Caco-2 (cell line): Measurements from ENCODE around the gene CPSF3. TPM values are rescaled to one million over a fixed set of nuclear protein-coding genes. Genes with fewer than 3 reads are reported as not detected.

Experiments
- Bru-seq: library from RNA; stranded (reverse); fragments of 400-500 nt; gene quantifications from one replicate; lab custom pipeline; 2021; lab: Mats Ljungman, UMichigan
- BruChase-seq, 2 experiments: library from RNA; stranded (reverse); fragments of 400-500 nt; gene quantifications; one replicate each; lab custom pipeline; 2021; lab: Mats Ljungman, UMichigan
- BruUV-seq: library from RNA; stranded (reverse); fragments of 400-500 nt; replicated peaks from 2 replicates; lab custom pipeline; 2021; lab: Mats Ljungman, UMichigan
- CTCF ChIA-PET: fragments of 300-600 bp; sonication (Branson Sonifier 250); formaldehyde crosslinking; loops from one replicate; lab custom pipeline; 2022; ENCODE audit warnings: antibody characterized with exemption; lab: Charles Lee
- POLR2A ChIA-PET: fragments of 300-600 bp; sonication (Branson Sonifier 250); formaldehyde crosslinking; loops from one replicate; lab custom pipeline; 2022; ENCODE audit warnings: antibody characterized with exemption; lab: Charles Lee
- DNase-seq, 2 experiments: peaks; one replicate each; pipeline versions ENCODE4 v3.0.0 to v3.0.0-alpha.2; 2020 to 2022
- H3K27me3 ChIP-seq: replicated peaks from 2 replicates; pipeline ENCODE4 v1.6.0; 2011; ENCODE audit warnings: low read length; ENCODE audit not compliant: control insufficient read depth, insufficient read depth
- H3K36me3 ChIP-seq: 2 replicates; pipeline ENCODE4 v1.5.1; 2011; ENCODE audit warnings: low read length; ENCODE audit not compliant: control insufficient read depth, insufficient read depth
- H3K4me1 ChIP-seq: fragments of 250-450 bp; sonication (Bioruptor Pico); 2 replicates; pipeline ENCODE4 v1.5.1; 2020; ENCODE audit warnings: mild to moderate bottlenecking
- H3K4me3 ChIP-seq: 2 replicates; pipeline ENCODE4 v1.5.1; 2011; ENCODE audit warnings: low read depth, mild to moderate bottlenecking, control low read depth, low read length
- H3K9me3 ChIP-seq: fragments of 250-450 bp; sonication (Bioruptor Pico); 2 replicates; pipeline ENCODE4 v1.5.1; 2020; ENCODE audit warnings: mild to moderate bottlenecking, moderate library complexity
- H3K27ac Mint-ChIP-seq: one replicate; pipeline ENCODE4 v1.8.0; 2022; ENCODE audit warnings: mixed read lengths; ENCODE audit not compliant: unreplicated experiment
- H3K27me3 Mint-ChIP-seq: one replicate; pipeline ENCODE4 v1.8.0; 2022; ENCODE audit warnings: mixed read lengths; ENCODE audit not compliant: insufficient read depth, unreplicated experiment
- H3K36me3 Mint-ChIP-seq: one replicate; pipeline ENCODE4 v1.8.0; 2022; ENCODE audit warnings: mild to moderate bottlenecking, mixed read lengths; ENCODE audit not compliant: insufficient read depth, unreplicated experiment
- H3K4me1 Mint-ChIP-seq: one replicate; pipeline ENCODE4 v1.8.0; 2022; ENCODE audit warnings: low read depth, mixed read lengths; ENCODE audit not compliant: unreplicated experiment
- H3K4me3 Mint-ChIP-seq: one replicate; pipeline ENCODE4 v1.8.0; 2022; ENCODE audit warnings: mild to moderate bottlenecking, moderate library complexity, mixed read lengths; ENCODE audit not compliant: unreplicated experiment
- H3K9me3 Mint-ChIP-seq: one replicate; pipeline ENCODE4 v1.8.0; 2022; ENCODE audit warnings: mixed read lengths; ENCODE audit not compliant: unreplicated experiment
- intact Hi-C: fragments of 100-400 bp; cut with micrococcal nuclease; formaldehyde crosslinking; loops from one replicate; pipeline ENCODE4 v1.10.0; 2022; ENCODE audit not compliant: unreplicated experiment
- long read RNA-seq: library from polyadenylated mRNA; stranded (forward); transcript quantifications from one replicate; pipeline ENCODE4 v2.0.0, GENCODE V29; 2022
- total RNA-seq: library from RNA; stranded (reverse); gene quantifications from 2 replicates; pipeline ENCODE4 v1.2.3, GENCODE V29; 2022
- TF ChIP-seq, protein P1 (sequence below), 2 experiments: fragments of 200-600 bp in 1 of 2; IDR thresholded peaks; 1 replicate in 1 of 2; 2 replicates in 1 of 2; pipeline versions ENCODE4 v1.5.1 to v1.8.0; 2011 to 2022; ENCODE audit warnings: antibody characterized with exemption in 1 of 2, control low read depth in 1 of 2, inconsistent platforms in 1 of 2, low read depth in 1 of 2, low read length in 1 of 2, mild to moderate bottlenecking in 1 of 2, moderate library complexity in 1 of 2; ENCODE audit not compliant: insufficient read depth in 1 of 2, severe bottlenecking in 1 of 2, unreplicated experiment in 1 of 2

The CPSF3 gene
- total RNA-seq (80.6 and 95.0 TPM in 2 replicates), Bru-seq, nascent RNA (percentile 76 among the genes with signal in this experiment), BruChase-seq, experiment 1, labeled RNA remaining after a 2-hour chase (percentile 75 among the genes with signal in this experiment), BruChase-seq, experiment 2, labeled RNA remaining after a 6-hour chase (percentile 86 among the genes with signal in this experiment)
- long read RNA-seq, transcript CPSF3-201 (18 exons, 2,345 nt) = major isoform, 285 of 308 reads
- long read RNA-seq, partial matches to known transcripts = 7 of 308 reads
- long read RNA-seq, other reads (novel, unspliced or antisense) = 16 of 308 reads

DNA sequence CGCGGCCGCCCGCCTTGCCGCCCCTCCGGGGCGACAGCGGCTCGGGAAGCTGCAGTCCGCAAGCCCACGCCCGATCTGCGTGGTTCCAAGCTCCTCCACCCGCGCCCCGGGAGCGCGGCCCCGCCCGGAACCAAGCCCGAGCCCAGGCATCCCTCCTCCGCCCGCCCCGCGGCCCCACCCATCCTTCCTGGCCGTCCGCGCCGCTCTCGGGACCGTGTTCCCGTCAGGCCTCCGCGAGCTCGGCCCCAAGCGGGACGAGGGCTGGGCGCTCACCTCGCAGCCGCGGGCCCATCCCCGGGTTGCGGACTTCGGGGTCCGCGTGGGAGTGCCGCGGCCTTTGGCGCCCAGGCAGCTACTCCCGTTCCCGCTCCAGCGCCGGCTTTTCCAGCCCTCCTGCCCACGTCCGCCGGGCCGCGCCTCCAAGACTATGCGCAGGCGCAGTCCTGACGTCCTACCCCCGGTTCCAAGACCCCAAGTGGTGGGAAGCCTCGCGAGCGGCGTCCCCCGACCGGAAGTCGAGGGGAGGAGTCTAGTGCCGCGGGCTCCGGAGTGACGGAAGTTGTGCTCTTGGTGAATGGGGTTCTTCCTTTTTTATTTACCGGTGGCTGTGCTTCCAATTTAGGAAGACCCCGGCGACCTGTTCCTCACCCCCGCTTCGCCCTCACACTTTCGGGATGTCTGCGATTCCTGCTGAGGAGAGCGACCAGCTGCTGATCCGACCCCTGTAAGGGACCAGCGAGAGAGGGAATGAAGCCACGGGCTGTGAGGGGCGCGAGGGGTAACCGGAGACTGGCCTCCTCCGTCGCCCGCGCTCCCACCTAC lies at the start of gene CPSF3, which contains the start of gene ITGB1BP1:
TSS of gene CPSF3 (plus strand) at position 555 of the 822 bp plus-strand sequence. CDS start at position 675, 120 bp downstream.
TSS of gene ITGB1BP1 (minus strand) at position 429 of the 822 bp plus-strand sequence. CDS start 4,831 bp downstream, outside the sequence.
- CTCF ChIA-PET = interaction anchor here (0.6 to 1.0 kb wide), 6 partner anchors 42 to 285 kb away, joined by 3 to 5 read pairs (median 3); no protein-coding TSS in a partner anchor
- Histone ChIP-seq H3K4me3 (peak within 1 kb of the TSS; percentile 89), H3K4me1 (peaks cover 9% of the 10 kb centered on the region), H3K27me3 (no peaks in the 10 kb centered on the region), H3K36me3 (no peaks in the 10 kb centered on the region; the same call in 1 of the 2 replicates), H3K9me3 (no peaks in the 10 kb centered on the region)
- peak; percentile 98 to 99 for DNase-seq
- BruUV-seq = no TSS peak
- intact Hi-C loops = loop anchor here (2.0 to 5.0 kb wide), 3 partner anchors 134 to 281 kb away; partner anchors contain the start of genes ADAM17 and ASAP2
- POLR2A ChIA-PET = interaction anchor here (0.6 kb wide), 1 partner anchor 231 kb away, joined by 6 read pairs; no protein-coding TSS in a partner anchor
- Mint-ChIP-seq H3K4me1 (peaks cover 18% of the 10 kb centered on the region), H3K4me3 (no peak within 1 kb of the TSS), H3K36me3 (peaks cover 22% of the 10 kb centered on the region), H3K27me3 (no peaks in the 10 kb centered on the region), H3K9me3 (no peaks in the 10 kb centered on the region), H3K27ac (no peak within 1 kb of the TSS)
- TF ChIP-seq, protein P1, sequence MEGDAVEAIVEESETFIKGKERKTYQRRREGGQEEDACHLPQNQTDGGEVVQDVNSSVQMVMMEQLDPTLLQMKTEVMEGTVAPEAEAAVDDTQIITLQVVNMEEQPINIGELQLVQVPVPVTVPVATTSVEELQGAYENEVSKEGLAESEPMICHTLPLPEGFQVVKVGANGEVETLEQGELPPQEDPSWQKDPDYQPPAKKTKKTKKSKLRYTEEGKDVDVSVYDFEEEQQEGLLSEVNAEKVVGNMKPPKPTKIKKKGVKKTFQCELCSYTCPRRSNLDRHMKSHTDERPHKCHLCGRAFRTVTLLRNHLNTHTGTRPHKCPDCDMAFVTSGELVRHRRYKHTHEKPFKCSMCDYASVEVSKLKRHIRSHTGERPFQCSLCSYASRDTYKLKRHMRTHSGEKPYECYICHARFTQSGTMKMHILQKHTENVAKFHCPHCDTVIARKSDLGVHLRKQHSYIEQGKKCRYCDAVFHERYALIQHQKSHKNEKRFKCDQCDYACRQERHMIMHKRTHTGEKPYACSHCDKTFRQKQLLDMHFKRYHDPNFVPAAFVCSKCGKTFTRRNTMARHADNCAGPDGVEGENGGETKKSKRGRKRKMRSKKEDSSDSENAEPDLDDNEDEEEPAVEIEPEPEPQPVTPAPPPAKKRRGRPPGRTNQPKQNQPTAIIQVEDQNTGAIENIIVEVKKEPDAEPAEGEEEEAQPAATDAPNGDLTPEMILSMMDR (IDR thresholded peaks at IDR 0.05; ENCODE audit: insufficient read depth in 1 of 2, low read depth in 1 of 2, low read length in 1 of 2, severe bottlenecking in 1 of 2, unreplicated experiment in 1 of 2) = no peak

DNA sequence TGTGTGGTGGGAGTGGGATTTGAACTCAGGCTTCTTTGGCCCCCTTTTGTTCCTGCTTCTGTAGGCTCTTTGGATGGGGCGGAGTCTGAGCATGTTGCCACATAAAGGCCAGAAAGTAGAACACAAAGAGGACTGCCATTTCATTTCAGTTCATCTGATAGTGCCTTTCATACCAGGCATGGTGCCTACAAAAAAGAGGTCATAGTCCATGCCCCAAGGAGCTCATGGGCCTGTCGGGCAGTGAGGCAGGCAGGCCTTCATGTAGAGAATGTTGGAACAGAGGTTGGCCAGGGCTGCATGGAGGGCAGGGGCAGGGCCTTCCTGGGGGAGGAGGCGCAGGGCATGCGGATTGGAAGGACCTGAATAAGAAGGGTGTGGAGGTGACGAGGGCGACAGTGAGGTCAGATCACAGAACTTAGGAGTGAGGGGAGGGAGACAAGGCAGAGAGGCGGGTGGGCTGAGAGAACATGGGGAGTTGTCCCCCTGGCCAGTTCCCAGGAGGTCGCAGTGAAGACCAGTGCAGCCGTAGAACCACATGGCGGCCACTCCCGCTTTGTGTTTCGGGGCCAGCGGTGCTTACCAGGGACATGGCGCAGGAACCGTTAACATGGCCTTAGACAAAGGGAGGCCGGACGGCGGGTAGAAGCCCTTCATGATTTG lies 49.3 kb upstream of the CPSF3 start:
- Mint-ChIP-seq H3K9me3 (no peaks in the 10 kb centered on the region), H3K4me3 (no peak overlapping the region), H3K27ac (no peak overlapping the region), H3K36me3 (peaks cover 30% of the 10 kb centered on the region), H3K4me1 (peaks cover 9% of the 10 kb centered on the region), H3K27me3 (no peaks in the 10 kb centered on the region)
- peaks cover 3% of the 10 kb centered on the region; the same call in 1 of the 2 replicates for H3K36me3 ChIP-seq
- no peaks in the 10 kb centered on the region for H3K9me3 ChIP-seq
- TF ChIP-seq, protein P1 (IDR thresholded peaks at IDR 0.05; ENCODE audit: insufficient read depth in 1 of 2, low read depth in 1 of 2, low read length in 1 of 2, severe bottlenecking in 1 of 2, unreplicated experiment in 1 of 2) = no peak
- DNase-seq = no peak
- ChIA-PET POLR2A (no interaction called here), CTCF (interaction anchor here (0.7 kb wide), 2 partner anchors 49 to 182 kb away, joined by 3 to 7 read pairs; partner anchors contain the start of gene ITGB1BP1)
- intact Hi-C loops = no loop called here
- H3K27me3 ChIP-seq = no peaks in the 10 kb centered on the region
- no peak overlapping the region for H3K4me3 ChIP-seq
- H3K4me1 ChIP-seq = peaks cover 7% of the 10 kb centered on the region; the same call in 1 of the 2 replicates
- BruUV-seq = no TSS peak
